ENCODE results near the gene ZNF598.
"Not testable (repeated sequence)": the region's sequence is repeated elsewhere in the genome, so short reads cannot be mapped to it uniquely, and the experiment has no call there.

ZNF598 gene

DNA sequence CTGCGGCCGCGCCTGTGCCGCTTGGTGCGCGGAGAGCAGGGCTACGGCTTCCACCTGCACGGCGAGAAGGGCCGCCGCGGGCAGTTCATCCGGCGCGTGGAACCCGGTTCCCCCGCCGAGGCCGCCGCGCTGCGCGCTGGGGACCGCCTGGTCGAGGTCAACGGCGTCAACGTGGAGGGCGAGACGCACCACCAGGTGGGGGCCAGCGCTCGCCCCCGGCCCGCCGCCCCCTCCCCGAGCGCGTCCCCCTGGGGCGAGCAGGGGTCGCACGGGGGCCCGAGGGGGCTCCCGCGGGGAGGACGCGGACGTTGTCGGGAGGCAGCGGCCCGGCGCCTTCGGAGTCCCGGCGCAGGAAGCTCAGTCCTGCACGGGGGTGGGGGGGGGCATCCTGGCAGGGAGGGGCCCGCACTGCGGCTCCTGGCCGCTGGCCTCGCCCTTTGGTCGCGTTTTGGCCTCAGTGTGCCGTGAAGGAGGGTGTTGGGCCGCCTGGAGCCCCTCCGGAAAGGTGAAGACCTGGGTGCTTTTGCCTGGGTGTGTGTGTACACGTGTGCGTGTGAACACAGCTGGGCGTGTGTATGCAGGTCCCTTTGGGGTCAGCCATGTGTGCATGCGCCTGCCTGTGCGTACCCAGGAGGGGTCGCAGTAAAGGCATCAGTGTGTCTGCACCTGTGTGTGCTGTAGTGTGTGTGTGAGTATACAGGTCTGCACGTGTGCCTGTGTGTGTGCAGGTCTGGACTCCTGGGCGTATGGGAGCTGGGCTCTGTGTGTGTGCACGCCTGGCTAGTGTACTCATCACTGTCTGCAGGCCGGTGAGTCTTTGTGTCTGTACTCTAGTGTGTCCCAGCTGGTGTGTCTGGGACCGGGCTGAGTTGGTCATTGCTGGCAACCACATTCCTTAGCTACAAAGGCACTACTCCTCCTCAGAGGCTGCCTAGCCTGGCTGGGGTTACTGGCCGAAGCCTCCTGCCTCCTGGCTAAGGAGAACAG lies 17.7 kb upstream of the ZNF598 start:
- peak; percentile 72 for DNase-seq

DNA sequence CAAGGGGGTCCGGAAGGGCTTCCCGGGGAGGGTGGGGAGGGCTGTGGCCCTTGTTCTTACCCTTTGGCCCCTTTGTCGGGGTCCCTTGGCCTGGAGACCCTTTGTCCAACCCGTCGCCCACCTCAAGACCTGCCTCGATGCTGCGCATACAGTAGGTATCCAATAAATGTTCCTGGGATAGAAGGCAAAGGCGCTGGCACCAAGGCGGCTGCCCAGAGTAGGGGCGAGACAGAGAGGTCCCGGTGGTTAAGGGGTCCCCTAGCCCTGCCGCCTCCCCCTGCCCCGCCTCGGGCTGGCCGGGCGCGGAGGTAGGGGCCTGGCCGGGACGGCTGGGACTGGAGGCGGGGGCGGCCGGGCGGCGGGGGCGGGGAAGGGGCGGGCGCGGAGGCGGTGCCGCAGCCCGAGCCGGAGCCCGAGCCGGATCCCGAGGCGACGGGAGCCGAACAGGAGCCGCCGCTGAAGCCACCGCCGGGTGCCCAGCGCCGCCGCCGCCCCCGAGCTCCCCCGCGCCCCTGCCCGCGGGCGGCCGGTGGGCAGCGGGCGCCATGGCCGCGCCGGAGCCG lies 16.9 kb upstream of the ZNF598 start, which contains the start of gene NHERF2:
TSS of gene NHERF2 (plus strand) at position 442 of the 563 bp plus-strand sequence. CDS start at position 546, 104 bp downstream.
- no peak for DNase-seq

DNA sequence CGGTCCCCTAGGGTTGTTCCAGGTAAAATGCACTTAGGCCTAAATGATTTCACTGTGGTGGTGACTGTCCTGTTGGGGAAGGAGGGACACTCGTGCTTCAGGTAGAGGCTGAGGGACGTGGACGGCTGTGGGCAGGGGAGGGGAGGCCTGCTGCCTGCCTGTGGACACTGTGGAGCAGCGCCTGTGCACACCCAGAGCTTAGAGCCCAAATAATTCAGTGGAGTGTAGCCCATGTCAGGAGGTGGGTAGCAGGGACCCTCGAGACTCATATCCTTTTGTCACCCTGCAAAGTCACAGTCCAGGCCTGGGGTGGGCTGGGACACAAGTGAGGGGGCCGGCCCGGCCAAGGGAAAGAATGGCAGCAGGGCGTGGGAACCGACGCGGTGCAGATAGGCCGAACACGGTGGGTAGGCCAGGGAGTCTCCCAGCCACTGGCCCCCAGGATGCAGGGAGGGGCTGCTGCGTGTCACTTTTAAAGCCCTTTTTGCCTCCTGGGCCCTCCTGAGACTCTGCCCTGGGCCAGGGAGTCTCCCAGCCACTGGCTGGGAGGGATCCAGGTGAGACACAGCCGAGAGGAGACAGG lies 16.3 kb upstream of the ZNF598 start:
- no peak for DNase-seq

DNA sequence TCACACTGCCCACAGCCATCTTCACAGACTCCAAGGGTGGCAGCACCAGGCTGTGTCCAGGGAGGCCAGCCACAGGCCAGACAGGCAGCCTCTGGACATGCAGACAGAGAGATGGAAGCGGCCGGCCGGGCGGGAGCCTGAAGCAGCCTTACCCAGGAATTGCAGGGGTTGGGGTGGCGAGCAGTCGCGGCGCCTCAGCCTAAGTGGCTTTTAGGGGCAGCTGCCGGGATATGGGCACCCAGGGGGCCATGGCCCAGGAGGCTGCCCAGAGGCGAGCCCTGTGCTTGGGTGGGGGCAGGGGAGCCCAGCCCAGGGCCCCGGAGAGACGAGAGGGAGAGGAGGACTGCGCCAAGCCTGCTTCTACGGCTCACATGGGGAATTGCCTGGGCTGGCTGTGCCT lies 15.6 kb upstream of the ZNF598 start:
- DNase-seq: no peak

DNA sequence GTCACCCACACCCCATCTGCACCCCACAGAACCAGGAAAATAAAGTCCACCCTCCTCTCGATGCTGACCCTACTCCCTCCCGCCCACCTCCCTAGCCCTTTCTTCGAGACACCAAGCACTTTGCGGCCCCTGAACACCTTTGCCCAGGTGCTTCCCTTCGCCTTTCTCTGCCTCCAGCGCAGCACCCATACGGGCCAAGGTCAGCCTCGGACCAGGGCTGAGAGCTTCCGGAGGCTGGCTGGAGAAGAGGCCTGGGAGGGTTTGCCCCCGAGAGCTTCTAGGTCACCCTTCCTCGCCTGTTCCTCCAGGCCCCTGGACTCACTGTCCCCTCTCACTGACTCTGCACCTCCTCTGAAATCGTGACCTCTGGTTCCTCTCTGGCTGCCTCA lies 14.4 kb upstream of the ZNF598 start:
- DNase-seq: no peak

DNA sequence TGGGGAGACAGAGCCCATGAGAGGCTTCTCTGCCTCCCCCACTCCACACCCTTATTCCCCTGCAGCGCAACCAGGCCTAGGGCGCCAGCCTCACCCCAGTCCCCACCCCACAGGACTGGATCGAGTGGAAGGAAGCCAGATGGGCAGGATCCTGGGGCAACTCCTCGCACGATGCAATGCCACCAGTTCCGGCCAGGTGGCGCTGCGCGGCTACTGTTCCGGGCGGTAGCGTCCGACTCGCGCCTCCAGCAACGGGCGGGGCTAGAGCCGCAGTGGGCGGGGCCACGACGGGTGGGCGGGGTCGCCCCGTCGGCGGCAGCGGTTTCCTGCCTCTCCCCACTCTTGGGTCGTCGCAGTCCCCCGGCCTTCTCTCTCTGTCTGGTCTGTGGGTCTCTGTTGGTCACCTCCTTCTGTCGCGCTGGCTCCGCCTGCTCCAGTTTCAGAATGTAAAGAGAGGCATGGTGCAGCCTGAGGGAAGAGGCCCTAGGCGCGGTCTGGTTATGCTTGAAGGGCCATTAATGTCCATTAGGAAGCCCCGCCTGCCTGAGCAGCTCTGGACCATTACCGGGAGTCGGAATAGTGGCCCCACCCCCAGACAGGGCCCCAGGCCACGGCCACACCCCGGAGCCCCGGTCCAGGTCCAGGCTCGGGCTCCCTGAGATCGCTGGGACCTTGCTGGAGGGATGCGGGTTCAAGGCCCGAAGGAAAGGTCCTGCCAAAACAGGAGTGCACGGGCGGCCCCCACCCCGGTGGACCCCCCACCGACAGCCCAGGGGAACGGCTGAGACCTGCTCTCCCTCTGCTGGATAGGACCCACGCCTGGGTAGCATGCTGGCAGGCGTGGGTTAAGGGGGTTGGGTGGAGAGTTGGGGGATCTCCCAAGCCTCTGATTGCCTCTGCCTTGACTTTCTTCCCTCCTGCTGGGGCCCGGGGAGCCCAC lies 13.7 kb upstream of the ZNF598 start:
- DNase-seq: peak; percentile 100

DNA sequence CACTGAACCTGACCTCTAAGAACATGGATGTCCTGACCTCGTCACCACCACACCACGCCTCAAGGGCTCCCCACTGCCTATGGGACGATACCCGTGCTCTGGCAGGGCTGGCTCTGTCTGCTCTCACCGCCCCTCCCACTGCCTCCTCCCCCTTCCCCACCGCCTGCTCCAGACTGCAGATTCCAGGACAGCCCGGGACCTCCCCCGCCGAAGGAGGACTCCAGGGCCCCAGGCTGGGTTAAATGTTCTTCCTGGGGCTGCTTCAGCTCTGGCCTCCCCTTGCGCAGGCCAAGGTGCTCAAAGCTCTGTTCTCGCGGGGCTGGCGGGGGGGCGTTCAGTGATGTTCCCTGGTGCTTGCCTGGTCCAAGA lies 13.1 kb upstream of the ZNF598 start:
- DNase-seq: no peak

DNA sequence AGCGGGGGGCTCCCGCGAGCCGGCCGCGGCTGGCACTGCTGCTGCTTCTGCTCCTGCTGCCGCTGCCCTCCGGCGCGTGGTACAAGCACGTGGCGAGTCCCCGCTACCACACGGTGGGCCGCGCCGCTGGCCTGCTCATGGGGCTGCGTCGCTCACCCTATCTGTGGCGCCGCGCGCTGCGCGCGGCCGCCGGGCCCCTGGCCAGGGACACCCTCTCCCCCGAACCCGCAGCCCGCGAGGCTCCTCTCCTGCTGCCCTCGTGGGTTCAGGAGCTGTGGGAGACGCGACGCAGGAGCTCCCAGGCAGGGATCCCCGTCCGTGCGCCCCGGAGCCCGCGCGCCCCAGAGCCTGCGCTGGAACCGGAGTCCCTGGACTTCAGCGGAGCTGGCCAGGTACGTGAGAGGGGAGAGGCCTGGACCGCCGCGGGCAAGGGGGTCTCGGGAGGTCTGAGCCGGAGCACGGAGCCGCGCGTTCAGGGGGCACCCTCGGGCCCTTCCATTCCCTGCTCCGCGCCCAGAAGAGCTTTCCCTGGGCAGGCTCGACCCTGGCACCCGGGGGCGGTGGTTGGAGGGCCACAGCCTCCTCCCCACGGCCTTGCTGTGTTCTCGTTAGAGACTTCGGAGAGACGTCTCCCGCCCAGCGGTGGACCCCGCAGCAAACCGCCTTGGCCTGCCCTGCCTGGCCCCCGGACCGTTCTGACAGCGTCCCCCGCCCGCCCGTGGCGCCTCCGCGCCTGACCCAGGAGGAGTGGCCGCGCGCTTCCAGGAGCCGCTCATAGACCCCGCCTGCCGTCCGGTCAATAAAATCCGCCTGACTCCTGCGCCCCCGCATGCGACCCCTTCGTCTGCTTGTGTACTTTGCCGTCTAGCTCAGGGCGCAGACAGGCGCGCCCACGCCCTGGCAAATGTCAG lies 10.6 kb upstream of the ZNF598 start:
- DNase-seq: no peak

DNA sequence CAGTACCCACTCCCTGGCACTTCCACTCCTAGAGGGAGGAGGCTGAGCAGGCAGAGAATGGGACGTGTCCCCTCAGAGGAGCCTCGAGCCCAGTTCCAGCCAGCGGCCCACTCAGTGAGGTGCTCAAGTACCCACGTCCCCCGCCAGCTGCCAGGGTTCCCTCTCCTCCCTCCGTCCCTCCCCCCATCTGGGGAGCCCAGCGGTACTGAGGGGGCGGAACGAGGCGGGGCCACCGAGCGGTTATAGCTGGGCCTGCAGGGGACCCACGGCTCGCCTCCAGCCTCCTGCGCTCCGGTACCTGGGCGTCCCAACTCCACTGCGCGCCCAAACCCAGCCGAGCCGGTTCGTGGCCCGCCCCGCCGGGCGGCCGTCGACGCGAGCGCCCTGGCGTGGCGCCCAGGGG lies 9.9 kb upstream of the ZNF598 start, which contains the start of gene NPW:
TSS of gene NPW (plus strand) at position 268 of the 403 bp plus-strand sequence.
- DNase-seq: peak; percentile 78

DNA sequence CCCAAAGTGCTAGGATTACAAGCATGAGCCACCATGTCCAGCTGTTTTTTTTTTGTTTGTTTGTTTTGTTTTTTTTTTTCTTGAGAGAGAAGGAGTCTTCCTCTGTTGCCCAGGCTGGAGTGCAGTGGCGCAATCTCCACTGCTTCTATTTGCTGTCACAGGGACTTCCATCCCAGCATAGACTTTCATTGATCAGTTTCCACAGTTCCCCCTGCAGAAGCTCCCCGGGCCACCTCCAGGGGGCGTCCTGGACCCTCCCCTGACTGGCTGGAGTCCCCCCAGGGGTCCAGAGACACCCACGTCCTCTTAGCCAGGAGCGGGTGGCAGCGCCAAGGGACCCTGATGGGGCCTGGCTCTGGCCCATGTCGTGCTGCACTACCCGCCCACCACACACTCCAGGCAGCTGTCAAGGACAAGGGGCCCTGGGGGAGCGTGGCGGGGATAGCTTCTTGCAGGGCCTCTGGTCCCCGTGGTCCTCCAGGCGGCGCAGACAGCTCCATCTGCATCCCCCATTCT lies 6.8 kb upstream of the ZNF598 start:
- no peak for DNase-seq

DNA sequence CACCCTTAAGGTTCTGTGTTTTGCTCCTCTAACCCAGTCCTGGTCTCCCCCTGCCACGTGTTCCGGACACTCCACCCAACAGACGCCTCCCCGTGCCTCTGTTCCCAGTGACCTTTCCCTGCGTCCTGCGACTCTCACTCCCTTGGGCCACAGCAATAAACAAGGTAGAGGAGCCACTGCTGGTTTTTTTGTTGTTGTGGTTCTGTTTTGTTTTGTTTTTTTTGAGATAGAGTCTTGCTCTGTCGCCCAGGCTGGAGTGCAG lies 6.3 kb upstream of the ZNF598 start:
- DNase-seq: no peak

DNA sequence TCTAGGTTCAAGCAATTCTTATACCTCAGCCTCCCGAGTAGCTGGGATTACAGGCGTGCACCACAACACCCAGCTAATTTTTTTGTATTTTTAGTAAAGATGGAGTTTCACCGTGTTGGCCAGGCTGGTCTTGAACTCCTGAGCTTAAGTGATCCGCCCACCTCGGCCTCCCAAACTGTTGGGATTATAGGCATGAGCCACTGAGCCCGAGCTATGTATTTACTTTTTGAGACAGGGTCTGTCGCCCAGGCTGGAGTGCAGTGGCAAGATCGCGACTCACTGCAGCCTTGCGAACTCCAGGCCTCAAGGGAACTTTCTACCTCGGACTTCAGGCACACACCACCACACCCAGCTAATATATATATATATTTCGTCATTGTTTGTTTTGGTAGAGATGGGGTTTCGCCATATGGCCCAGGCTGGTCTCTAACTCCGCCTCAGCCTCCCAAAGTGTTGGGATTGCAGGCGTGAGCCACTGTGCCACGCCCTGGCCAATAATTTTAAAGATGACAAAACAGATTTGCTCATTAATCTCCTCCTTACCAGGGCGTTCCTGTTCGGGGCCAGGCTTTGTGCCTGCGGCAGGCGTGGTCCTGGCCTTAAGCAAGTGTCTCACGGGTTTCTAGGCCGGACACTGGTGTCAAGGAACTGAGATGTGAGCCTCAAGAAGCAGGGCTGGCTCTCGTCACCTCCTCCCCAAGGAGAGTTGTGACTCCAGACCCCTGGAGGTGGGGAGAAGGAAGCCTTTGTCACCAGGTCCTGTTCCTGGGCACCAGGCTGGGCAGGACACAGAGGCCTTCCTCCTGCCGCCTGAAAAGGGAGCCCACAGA lies 5.7 kb upstream of the ZNF598 start:
- no peak for DNase-seq

DNA sequence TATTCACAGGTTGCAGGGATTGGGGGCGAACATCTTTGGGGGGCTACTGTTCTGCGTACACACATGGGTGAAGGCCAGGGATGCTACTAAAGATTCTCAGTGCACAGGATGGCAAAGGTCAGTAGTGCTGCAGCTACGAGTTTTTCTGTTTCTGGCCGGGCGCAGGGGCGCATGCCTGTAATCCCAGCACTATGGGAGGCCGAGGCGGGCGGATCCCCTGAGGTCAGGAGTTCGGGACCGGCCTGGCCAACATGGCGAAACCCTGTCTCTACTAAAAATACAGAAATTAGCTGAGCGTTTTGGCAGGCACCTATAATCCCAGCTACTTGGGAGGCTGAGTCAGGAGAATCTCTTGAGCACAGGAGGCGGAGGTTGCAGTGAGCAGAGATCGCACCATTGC lies 3.9 kb upstream of the ZNF598 start:
- DNase-seq: no peak

DNA sequence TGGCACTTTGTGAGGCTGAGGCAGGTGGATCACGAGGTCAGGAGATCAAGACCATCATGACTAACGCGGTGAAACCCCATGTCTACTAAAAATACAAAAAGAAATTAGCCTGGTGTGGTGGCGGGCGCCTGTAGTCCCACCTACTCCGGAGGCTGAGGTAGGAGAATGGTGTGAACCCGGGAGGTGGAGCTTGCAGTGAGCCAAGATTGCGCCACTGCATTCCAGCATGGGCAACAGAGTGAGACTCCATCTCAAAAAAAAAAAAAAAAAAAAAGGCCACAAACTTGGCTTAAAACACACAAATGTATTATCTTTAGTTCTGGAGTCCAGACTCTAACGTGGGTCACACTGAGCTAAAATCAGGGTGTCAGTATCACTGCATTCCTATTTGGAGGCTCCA lies 2.1 kb upstream of the ZNF598 start:
- DNase-seq: not testable (repeated sequence)

DNA sequence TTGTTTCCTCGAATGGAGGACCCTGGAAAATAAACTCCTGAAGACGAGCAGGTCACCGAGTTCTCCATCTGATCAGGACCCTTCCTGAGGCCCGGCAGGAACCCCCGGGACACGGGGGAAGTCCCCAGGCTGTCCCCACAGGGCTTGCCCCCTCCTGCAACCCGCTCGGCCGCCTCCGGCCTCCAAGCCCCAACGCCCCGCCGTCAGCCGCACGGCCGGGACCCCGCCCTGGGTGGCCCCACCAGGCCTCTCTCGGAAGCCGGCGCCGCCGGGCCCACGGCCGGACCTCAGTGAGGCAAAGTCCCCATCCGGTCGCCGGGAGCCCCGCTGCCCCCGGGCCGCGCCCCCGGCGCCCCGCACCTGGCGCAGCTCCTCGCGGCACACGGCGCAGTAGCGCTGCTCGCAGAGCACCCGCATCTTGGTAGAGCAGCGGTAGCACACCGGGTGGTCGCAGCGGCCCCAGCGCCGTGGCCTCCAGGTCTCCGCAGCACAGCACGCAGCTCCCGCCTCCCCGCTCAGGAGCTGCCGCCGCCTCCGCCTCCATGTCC lies 383 bp downstream of the ZNF598 start:
- peak; percentile 74 for DNase-seq

DNA sequence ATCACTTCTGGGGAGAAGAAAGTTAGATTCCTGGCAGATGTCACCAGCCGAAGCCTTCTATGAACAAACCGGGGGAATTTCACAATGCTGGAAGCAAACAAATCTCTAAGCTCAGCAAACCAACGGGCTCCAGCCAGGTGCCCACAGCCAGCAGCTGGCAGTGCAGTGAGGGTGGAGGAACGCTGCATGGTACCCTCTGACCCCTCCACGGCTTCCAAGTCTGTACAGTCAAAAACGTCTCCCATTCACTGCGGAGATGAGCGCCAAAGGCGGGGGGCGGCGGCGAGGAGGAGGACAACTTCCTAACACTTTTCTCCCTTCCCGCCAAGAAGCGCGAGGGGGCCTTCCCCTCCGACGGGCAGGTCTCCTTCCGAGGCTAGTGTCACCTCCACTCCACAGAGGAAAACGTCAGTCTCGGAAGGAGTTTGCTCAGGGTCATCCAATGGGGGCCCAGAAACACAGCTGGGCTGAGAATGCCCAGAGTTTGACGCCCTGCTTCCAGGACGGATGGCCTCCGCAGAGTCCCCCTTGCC lies 924 bp downstream of the ZNF598 start:
- peak; percentile 78 for DNase-seq

DNA sequence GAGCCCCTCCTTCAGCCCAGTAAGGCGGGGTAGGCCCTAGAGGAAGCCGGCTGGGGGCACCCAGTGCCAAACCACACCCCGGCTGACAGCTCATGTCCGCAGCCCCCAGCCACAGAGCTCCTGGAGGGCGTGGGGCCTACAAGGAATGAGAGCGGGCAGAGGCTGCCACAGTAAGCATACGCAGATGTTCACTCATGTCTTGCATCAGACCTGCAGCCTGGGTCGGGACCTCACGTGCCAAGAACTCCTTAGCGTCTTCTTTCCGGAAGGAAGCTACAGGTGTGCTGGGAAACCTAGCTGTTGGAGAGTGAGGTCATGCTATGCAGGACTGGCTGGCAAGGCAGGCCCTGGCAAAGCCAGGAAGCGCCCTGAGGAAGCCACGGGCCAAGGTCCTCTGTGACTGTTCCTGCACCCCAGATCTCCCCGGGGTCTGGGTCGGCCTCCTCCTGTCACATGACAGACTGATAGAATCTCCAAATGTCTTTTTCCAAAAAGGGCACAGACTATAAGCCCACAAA lies 1.6 kb downstream of the ZNF598 start:
- DNase-seq: peak; percentile 71

DNA sequence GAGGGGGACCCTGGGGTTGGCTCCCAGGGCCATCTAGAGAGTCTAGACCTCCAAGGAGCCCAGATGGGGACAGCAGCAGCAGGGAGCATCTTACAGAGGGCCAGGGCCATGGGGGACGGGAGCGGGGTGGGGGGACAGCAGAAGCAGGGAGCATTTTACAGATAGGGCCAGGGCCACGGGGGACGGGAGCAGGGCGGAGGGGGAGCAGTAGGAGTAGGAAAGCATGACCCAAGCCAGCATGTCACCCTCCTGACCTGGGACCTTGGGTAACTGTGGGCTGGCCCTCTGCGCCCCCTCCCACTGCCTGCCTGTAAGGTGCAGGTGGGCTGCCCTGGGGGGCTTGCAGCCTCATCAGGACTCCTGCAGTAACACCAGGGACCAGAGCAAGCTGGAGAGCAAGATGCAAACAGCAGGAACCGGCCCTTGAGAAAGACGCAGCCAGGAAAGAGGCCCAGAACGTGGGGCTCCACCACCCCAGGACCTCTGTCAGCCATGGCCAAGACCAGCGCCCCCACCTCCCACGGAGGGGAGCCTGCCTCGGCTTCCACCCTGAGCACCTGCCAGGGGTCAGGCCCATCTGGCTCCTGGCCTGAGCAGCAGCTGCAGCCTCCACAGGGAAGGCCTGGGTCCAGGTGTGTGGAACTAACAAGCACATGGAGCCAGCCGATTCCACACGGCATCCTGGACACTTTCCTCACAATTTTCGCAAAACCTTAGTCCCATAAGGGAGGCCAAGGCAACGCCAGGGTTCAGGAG lies 2.4 kb downstream of the ZNF598 start:
- no peak for DNase-seq

DNA sequence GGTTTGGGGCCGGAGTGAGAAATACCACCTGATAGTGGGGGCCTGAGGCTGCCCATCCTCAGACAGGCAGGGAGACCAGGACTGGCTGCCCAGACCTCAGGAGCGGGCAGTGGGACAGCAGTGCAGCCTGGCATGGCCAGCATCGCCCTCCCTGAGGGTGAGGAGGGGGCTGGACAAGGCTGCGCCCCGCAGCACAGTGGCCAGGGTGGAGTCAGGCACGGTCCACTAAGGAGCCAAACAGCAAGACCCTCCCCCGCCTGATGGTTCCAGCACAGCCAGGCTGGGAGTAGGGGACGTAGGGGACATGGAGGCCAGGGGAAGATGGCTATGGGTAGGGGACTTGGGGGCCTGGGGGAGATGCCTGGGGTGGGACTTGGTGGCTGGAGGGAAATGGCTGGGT lies 3.3 kb downstream of the ZNF598 start:
- no peak for DNase-seq
